ENCODE measurements around the gene PRDX2.

GRCh38 chr19:12756150-12756883 is 45.3 kb downstream of the PRDX2 start:
- TF ChIP-seq POLR2A (IDR thresholded peaks at IDR 0.05; ENCODE audit: low read depth, low read length) = no peak
- no peak for TF ChIP-seq POLR2AphosphoS5 (IDR thresholded peaks at IDR 0.05; ENCODE audit: low read depth, low read length)
- no peak for TF ChIP-seq TAF1 (IDR thresholded peaks at IDR 0.05; ENCODE audit: borderline replicate concordance, low read depth, low read length)
